ENCODE data around the gene FRAS1. TPM values are rescaled to one million over a fixed set of nuclear protein-coding genes. Genes with fewer than 3 reads are reported as not detected.

Gene FRAS1
- total RNA-seq, 4 donors from 2014 or later: 3.2 to 4.1 (median 3.4) TPM

GRCh38 chr4:78145008-78145407, 87.9 kb downstream of the FRAS1 start:
- TF ChIP-seq POLR2A (IDR thresholded peaks at IDR 0.05) (no peak), CTCF (IDR thresholded peaks at IDR 0.05) (no peak)
- Histone ChIP-seq H3K27ac (no peak overlapping the region), H3K27me3 (no peaks in the 10 kb centered on the region), H3K4me3 (no peak overlapping the region), H3K9me3 (no peaks in the 10 kb centered on the region), H3K36me3 (no peaks in the 10 kb centered on the region), H3K4me1 (no peaks in the 10 kb centered on the region)
- no peak for DNase-seq

- Histone ChIP-seq H3K9me3 (no peaks in the 10 kb centered on the region), H3K4me3 (no peak overlapping the region), H3K36me3 (no peaks in the 10 kb centered on the region), H3K27ac (no peak overlapping the region), H3K4me1 (no peaks in the 10 kb centered on the region), H3K27me3 (no peaks in the 10 kb centered on the region)
- TF ChIP-seq CTCF (IDR thresholded peaks at IDR 0.05) (no peak), POLR2A (IDR thresholded peaks at IDR 0.05) (no peak)
- no peak for DNase-seq
These were observed 88.5 kb downstream of the FRAS1 start for GRCh38 chr4:78145622-78146021.

GRCh38 chr4:78149751-78150542, 92.8 kb downstream of the FRAS1 start:
- Histone ChIP-seq H3K4me3 (no peak overlapping the region), H3K27ac (no peak overlapping the region), H3K9me3 (no peaks in the 10 kb centered on the region), H3K36me3 (no peaks in the 10 kb centered on the region), H3K4me1 (no peaks in the 10 kb centered on the region), H3K27me3 (no peaks in the 10 kb centered on the region)
- TF ChIP-seq CTCF (IDR thresholded peaks at IDR 0.05) (no peak), POLR2A (IDR thresholded peaks at IDR 0.05) (no peak)
- no peak for DNase-seq

- Histone ChIP-seq H3K4me3 (no peak overlapping the region), H3K27me3 (no peaks in the 10 kb centered on the region), H3K4me1 (no peaks in the 10 kb centered on the region), H3K36me3 (no peaks in the 10 kb centered on the region), H3K27ac (no peak overlapping the region), H3K9me3 (no peaks in the 10 kb centered on the region)
- DNase-seq: no peak
- TF ChIP-seq CTCF (IDR thresholded peaks at IDR 0.05): no peak
- no peak for TF ChIP-seq POLR2A (IDR thresholded peaks at IDR 0.05)
These were observed 93.4 kb downstream of the FRAS1 start for GRCh38 chr4:78150543-78150864.

GRCh38 chr4:78152795-78153194, 95.7 kb downstream of the FRAS1 start:
- no peaks in the 10 kb centered on the region for H3K4me1 ChIP-seq
- no peak overlapping the region for H3K27ac ChIP-seq
- H3K36me3 ChIP-seq: no peaks in the 10 kb centered on the region
- DNase-seq: no peak
- H3K4me3 ChIP-seq: no peak overlapping the region
- no peaks in the 10 kb centered on the region for H3K9me3 ChIP-seq
- TF ChIP-seq POLR2A (IDR thresholded peaks at IDR 0.05): no peak
- H3K27me3 ChIP-seq: no peaks in the 10 kb centered on the region

- Histone ChIP-seq H3K27ac (no peak overlapping the region), H3K36me3 (no peaks in the 10 kb centered on the region)
These were observed 98.0 kb downstream of the FRAS1 start for GRCh38 chr4:78154972-78155590.

More at GRCh38 chr4:78154972-78155590, 98.0 kb downstream of the FRAS1 start:
- H3K27me3 ChIP-seq: no peaks in the 10 kb centered on the region
- H3K9me3 ChIP-seq: no peaks in the 10 kb centered on the region
- H3K4me3 ChIP-seq: no peak overlapping the region
- DNase-seq: no peak
- TF ChIP-seq POLR2A (IDR thresholded peaks at IDR 0.05) (no peak), CTCF (IDR thresholded peaks at IDR 0.05) (no peak)
- no peaks in the 10 kb centered on the region for H3K4me1 ChIP-seq

Measured in Peyer's patch (tissue), 4 donors.